IMR-90 (cell line): ENCODE results near the gene RABGGTB.

ENCODE experiments used
- BHLHE40 ChIP-seq: fragments of 150-350 bp; IDR thresholded peaks from 2 replicates; pipeline ENCODE4 v1.6.1; 2016; ENCODE audit warnings: mild to moderate bottlenecking, low read depth, low read length
- CHD1 ChIP-seq: IDR thresholded peaks from 2 replicates; pipeline ENCODE4 v1.6.1; 2012; ENCODE audit warnings: low read depth, low read length, improper control_type of control experiment
- CTCF ChIP-seq: conservative IDR thresholded peaks from 2 replicates; pipeline ENCODE4 v1.5.1; 2012; ENCODE audit warnings: mild to moderate bottlenecking, low read depth, low read length, improper control_type of control experiment
- MAZ ChIP-seq: IDR thresholded peaks from 2 replicates; pipeline ENCODE4 v1.6.1; 2012; ENCODE audit warnings: low read depth, mild to moderate bottlenecking, low read length, improper control_type of control experiment, moderate library complexity, borderline replicate concordance
- MXI1 ChIP-seq: IDR thresholded peaks from 2 replicates; pipeline ENCODE4 v1.6.1; 2012; ENCODE audit warnings: low read depth, mild to moderate bottlenecking, low read length, moderate library complexity, borderline replicate concordance
- POLR2A ChIP-seq: IDR thresholded peaks from 2 replicates; pipeline ENCODE4 v1.6.1; 2012; ENCODE audit warnings: mild to moderate bottlenecking, low read depth, low read length
- RAD21 ChIP-seq: IDR thresholded peaks from 2 replicates; pipeline ENCODE4 v1.6.1; 2012; ENCODE audit warnings: low read length, improper control_type of control experiment
- RCOR1 ChIP-seq: IDR thresholded peaks from 2 replicates; pipeline ENCODE4 v1.6.1; 2012; ENCODE audit warnings: mild to moderate bottlenecking, low read length, improper control_type of control experiment; ENCODE audit not compliant: insufficient replicate concordance
- SMC3 ChIP-seq: fragments of 150-350 bp; IDR thresholded peaks from 2 replicates; pipeline ENCODE4 v1.6.1; 2016; ENCODE audit warnings: low read depth, mild to moderate bottlenecking, antibody characterized with exemption, low read length, moderate library complexity

GRCh38 chr1:75795703-75796193, 9.7 kb downstream of the RABGGTB start:
- TF ChIP-seq POLR2A (no peak), CTCF (no peak), RCOR1 (no peak), MXI1 (no peak), SMC3 (no peak), RAD21 (no peak), BHLHE40 (no peak), MAZ (no peak), CHD1 (no peak)
